ENCODE data around the gene ATXN2.
"Not testable (repeated sequence)": the region's sequence is repeated elsewhere in the genome, so short reads cannot be mapped to it uniquely, and the experiment has no call there.

The ATXN2 gene

GRCh38 chr12:111492979-111493378, 106.1 kb downstream of the ATXN2 start:
- DNase-seq = not testable (repeated sequence)

- no peak for DNase-seq
Measured at GRCh38 chr12:111488798-111489197, 110.3 kb downstream of the ATXN2 start.

- no peak for DNase-seq
Measured at GRCh38 chr12:111488271-111488670, 110.8 kb downstream of the ATXN2 start.

GRCh38 chr12:111482462-111482861, 116.7 kb downstream of the ATXN2 start:
- no peak for DNase-seq

- no peak for DNase-seq
Measured at GRCh38 chr12:111471236-111471635, 127.9 kb downstream of the ATXN2 start.

- DNase-seq = no peak
Measured at GRCh38 chr12:111469401-111469800, 129.7 kb downstream of the ATXN2 start.

- no peak for DNase-seq
Measured at GRCh38 chr12:111467857-111468241, 131.3 kb downstream of the ATXN2 start.

- no peak for DNase-seq
Measured at GRCh38 chr12:111467092-111467856, 131.8 kb downstream of the ATXN2 start.

GRCh38 chr12:111462210-111462769, 136.8 kb downstream of the ATXN2 start:
- no peak for DNase-seq

- DNase-seq = not testable (repeated sequence)
Measured at GRCh38 chr12:111460111-111460510, 139.0 kb downstream of the ATXN2 start.

GRCh38 chr12:111458546-111459172, 140.5 kb downstream of the ATXN2 start:
- no peak for DNase-seq

- DNase-seq = no peak
Measured at GRCh38 chr12:111457577-111457976, 141.5 kb downstream of the ATXN2 start.

GRCh38 chr12:111457071-111457470, 142.0 kb downstream of the ATXN2 start:
- DNase-seq = no peak

- no peak for DNase-seq
Measured at GRCh38 chr12:111455448-111456320, 143.4 kb downstream of the ATXN2 start.

- DNase-seq = no peak
Measured at GRCh38 chr12:111454716-111455447, 144.2 kb downstream of the ATXN2 start.

- no peak for DNase-seq
Measured at GRCh38 chr12:111454311-111454710, 144.8 kb downstream of the ATXN2 start.

GRCh38 chr12:111453071-111453989, 145.8 kb downstream of the ATXN2 start:
- DNase-seq = no peak

- DNase-seq = no peak
Measured at GRCh38 chr12:111451649-111452129, 147.4 kb downstream of the ATXN2 start.

GRCh38 chr12:111451232-111451631, 147.9 kb downstream of the ATXN2 start:
- no peak for DNase-seq

GRCh38 chr12:111450676-111451075, 148.4 kb downstream of the ATXN2 start:
- DNase-seq = no peak

All from SHP77 treated with DMSO at 0.1 percent for 48 hours (cell line).